ENCODE measurements around the gene EEFSEC. TPM values are rescaled to one million over a fixed set of nuclear protein-coding genes. Genes with fewer than 3 reads are reported as not detected.

EEFSEC gene
- total RNA-seq, 2 experiments from 2014 or later, result 17.7 to 25.3 TPM

DNA sequence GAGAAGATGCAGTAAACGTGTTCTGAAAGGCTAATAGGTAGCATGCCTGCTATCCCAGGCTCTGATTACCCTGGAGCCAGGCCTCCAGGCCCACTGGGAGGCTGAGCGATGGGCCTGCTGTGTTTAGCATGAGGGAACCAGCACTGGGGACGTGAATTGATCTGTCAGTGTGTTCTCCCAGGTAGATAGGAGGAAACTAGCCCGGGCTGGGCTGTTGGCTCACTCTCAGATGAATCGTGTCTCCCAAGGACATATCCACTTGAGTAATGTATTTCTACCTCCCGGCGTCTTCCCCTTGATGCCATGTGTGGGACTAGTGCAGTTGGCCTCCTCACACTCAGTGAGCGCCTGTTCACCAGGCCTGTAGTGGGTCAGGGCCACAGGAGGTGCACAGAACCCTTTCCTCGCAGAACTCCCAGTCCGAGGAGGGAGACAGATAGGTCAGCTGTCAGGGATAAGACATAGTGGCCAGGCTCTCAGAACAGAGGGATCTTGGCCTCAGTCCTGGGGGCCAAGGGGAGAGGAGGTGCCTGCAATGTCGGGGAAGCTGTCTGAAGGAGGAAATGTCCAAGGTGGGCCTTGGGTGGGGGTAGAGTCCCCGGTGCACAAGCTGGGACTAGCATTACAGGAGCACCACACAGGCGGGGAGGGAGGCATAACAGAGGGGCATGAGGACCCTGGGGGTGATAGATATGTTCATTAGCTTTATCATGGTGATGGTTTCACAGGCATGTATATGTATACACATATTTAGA, 201.7 kb downstream of the EEFSEC start:
- no TSS peak for BruUV-seq (replicated peaks)
- Histone ChIP-seq H3K79me2 (ENCODE audit: insufficient read depth, low read depth, low read length) (no peaks in the 10 kb centered on the region), H3K27ac (ENCODE audit: low read depth, low read length, poor library complexity, severe bottlenecking) (no peak overlapping the region), H3K36me3 (ENCODE audit: insufficient read depth, low read length) (peaks cover 4% of the 10 kb centered on the region; the same call in 1 of the 2 replicates), H3K4me2 (ENCODE audit: low read length) (no peak overlapping the region), H2AFZ (ENCODE audit: low read length) (no peak overlapping the region), H3K9me2 (ENCODE audit: insufficient read depth, low read length) (no peaks in the 10 kb centered on the region), H3K4me1 (ENCODE audit: insufficient read depth, low read length, poor library complexity, severe bottlenecking) (no peaks in the 10 kb centered on the region), H4K20me1 (ENCODE audit: insufficient read depth, low read length) (no peaks in the 10 kb centered on the region), H3K9me3 (ENCODE audit: low read length) (no peaks in the 10 kb centered on the region), H3K4me3 (ENCODE audit: low read depth, low read length, poor library complexity, severe bottlenecking) (no peak overlapping the region)
- DNase-seq (ENCODE audit: low spot score), result no peak
- ChIA-PET POLR2A (interaction anchor here (0.6 to 0.7 kb wide), 4 partner anchors 11 to 319 kb away, joined by 3 to 4 read pairs (median 3); no protein-coding TSS in a partner anchor), CTCF (ENCODE audit: unreplicated experiment) (no interaction called here)
- TF ChIP-seq EZH2phosphoT487 (IDR thresholded peaks at IDR 0.05; ENCODE audit: borderline replicate concordance, low read depth, low read length), result no peak
- TF ChIP-seq, protein P1, sequence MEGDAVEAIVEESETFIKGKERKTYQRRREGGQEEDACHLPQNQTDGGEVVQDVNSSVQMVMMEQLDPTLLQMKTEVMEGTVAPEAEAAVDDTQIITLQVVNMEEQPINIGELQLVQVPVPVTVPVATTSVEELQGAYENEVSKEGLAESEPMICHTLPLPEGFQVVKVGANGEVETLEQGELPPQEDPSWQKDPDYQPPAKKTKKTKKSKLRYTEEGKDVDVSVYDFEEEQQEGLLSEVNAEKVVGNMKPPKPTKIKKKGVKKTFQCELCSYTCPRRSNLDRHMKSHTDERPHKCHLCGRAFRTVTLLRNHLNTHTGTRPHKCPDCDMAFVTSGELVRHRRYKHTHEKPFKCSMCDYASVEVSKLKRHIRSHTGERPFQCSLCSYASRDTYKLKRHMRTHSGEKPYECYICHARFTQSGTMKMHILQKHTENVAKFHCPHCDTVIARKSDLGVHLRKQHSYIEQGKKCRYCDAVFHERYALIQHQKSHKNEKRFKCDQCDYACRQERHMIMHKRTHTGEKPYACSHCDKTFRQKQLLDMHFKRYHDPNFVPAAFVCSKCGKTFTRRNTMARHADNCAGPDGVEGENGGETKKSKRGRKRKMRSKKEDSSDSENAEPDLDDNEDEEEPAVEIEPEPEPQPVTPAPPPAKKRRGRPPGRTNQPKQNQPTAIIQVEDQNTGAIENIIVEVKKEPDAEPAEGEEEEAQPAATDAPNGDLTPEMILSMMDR (conservative IDR thresholded peaks at IDR 0.05; ENCODE audit: low read length), result no peak
- intact Hi-C loops (cut with micrococcal nuclease; ENCODE audit: unreplicated experiment), result no loop called here

GRCh38 chr3:128355543-128355919, 202.2 kb downstream of the EEFSEC start:
- no TSS peak for BruUV-seq (replicated peaks)
- Histone ChIP-seq H3K36me3 (ENCODE audit: insufficient read depth, low read length) (peaks cover 4% of the 10 kb centered on the region; the same call in 1 of the 2 replicates), H3K9me2 (ENCODE audit: insufficient read depth, low read length) (no peaks in the 10 kb centered on the region), H4K20me1 (ENCODE audit: insufficient read depth, low read length) (no peaks in the 10 kb centered on the region), H3K4me3 (ENCODE audit: low read depth, low read length, poor library complexity, severe bottlenecking) (no peak overlapping the region), H3K4me2 (ENCODE audit: low read length) (no peak overlapping the region), H3K27ac (ENCODE audit: low read depth, low read length, poor library complexity, severe bottlenecking) (no peak overlapping the region), H2AFZ (ENCODE audit: low read length) (no peak overlapping the region), H3K9me3 (ENCODE audit: low read length) (no peaks in the 10 kb centered on the region), H3K4me1 (ENCODE audit: insufficient read depth, low read length, poor library complexity, severe bottlenecking) (no peaks in the 10 kb centered on the region), H3K79me2 (ENCODE audit: insufficient read depth, low read depth, low read length) (no peaks in the 10 kb centered on the region)
- ChIA-PET POLR2A (interaction anchor here (0.6 to 0.7 kb wide), 4 partner anchors 10 to 318 kb away, joined by 3 to 4 read pairs (median 3); no protein-coding TSS in a partner anchor), CTCF (ENCODE audit: unreplicated experiment) (no interaction called here)
- no peak for TF ChIP-seq EZH2phosphoT487 (IDR thresholded peaks at IDR 0.05; ENCODE audit: borderline replicate concordance, low read depth, low read length)
- intact Hi-C loops (cut with micrococcal nuclease; ENCODE audit: unreplicated experiment), result no loop called here
- no peak for DNase-seq (ENCODE audit: low spot score)

DNA sequence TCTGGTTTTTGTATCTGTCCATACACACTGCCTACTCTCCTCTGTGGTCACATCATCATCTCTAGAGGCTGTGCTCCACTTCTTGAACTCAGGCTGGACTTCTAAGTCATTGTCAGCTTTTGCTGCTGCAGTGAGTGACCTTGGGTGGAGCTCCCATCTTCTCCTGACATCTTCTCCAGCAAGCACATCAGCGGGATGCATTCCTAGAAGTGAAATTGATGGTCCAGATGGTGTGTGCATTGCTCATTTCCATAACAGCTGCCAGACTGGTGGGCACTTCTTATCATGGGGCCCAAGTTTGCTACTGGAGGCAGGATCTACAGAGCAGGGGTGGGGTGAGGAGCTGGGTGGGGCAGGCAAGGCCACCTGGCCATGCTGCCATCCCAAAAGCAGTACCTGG, 203.5 kb downstream of the EEFSEC start:
- Histone ChIP-seq H3K9me3 (ENCODE audit: low read length) (no peaks in the 10 kb centered on the region), H3K36me3 (ENCODE audit: insufficient read depth, low read length) (peaks cover 4% of the 10 kb centered on the region; the same call in 1 of the 2 replicates), H4K20me1 (ENCODE audit: insufficient read depth, low read length) (no peaks in the 10 kb centered on the region), H3K4me1 (ENCODE audit: insufficient read depth, low read length, poor library complexity, severe bottlenecking) (no peaks in the 10 kb centered on the region), H2AFZ (ENCODE audit: low read length) (no peak overlapping the region), H3K27ac (ENCODE audit: low read depth, low read length, poor library complexity, severe bottlenecking) (no peak overlapping the region), H3K79me2 (ENCODE audit: insufficient read depth, low read depth, low read length) (no peaks in the 10 kb centered on the region), H3K4me2 (ENCODE audit: low read length) (no peak overlapping the region), H3K9me2 (ENCODE audit: insufficient read depth, low read length) (no peaks in the 10 kb centered on the region), H3K4me3 (ENCODE audit: low read depth, low read length, poor library complexity, severe bottlenecking) (no peak overlapping the region)
- TF ChIP-seq, protein P1 (conservative IDR thresholded peaks at IDR 0.05; ENCODE audit: low read length), result no peak
- TF ChIP-seq EZH2phosphoT487 (IDR thresholded peaks at IDR 0.05; ENCODE audit: borderline replicate concordance, low read depth, low read length), result no peak
- DNase-seq (ENCODE audit: low spot score), result no peak
- BruUV-seq (replicated peaks), result no TSS peak
- CTCF ChIA-PET (ENCODE audit: unreplicated experiment), result no interaction called here
- POLR2A ChIA-PET, result interaction anchor here (0.6 kb wide), 1 partner anchor 46 kb away, joined by 3 read pairs; no protein-coding TSS in a partner anchor
- intact Hi-C loops (cut with micrococcal nuclease; ENCODE audit: unreplicated experiment), result no loop called here

All from OCI-LY7 (cell line).